K562 (cell line): ENCODE measurements around the gene HCN3. TPM values are rescaled to one million over a fixed set of nuclear protein-coding genes. Genes with fewer than 3 reads are reported as not detected.

Experiments used
- CREBBP ChIP-seq: IDR thresholded peaks from one replicate; pipeline ENCODE4 v1.6.1; 2012; ENCODE audit warnings: low read depth, mild to moderate bottlenecking, control low read depth, inconsistent platforms, low read length
- GABPB1 ChIP-seq: sonication (generic); formaldehyde crosslinking; IDR thresholded peaks from 2 replicates; pipeline ENCODE4 v1.8.0; 2022; ENCODE audit warnings: mild to moderate bottlenecking, missing genetic modification reagents
- HOMEZ ChIP-seq: fragments of 250-450 bp; sonication (Bioruptor Pico); IDR thresholded peaks from 2 replicates; pipeline ENCODE4 v1.4.0; 2020; ENCODE audit warnings: mild to moderate bottlenecking, moderate library complexity
- RBBP5 ChIP-seq: fragments of 200-600 bp; sonication (generic); IDR thresholded peaks from 2 replicates; pipeline ENCODE4 v1.6.1; 2012; ENCODE audit warnings: borderline replicate concordance, mild to moderate bottlenecking, low read length, control low read depth, inconsistent platforms; ENCODE audit not compliant: insufficient read depth, poor library complexity, severe bottlenecking
- RREB1 ChIP-seq: fragments of 250-450 bp; sonication (Bioruptor Pico); IDR thresholded peaks from 2 replicates; pipeline ENCODE4 v1.4.0; 2020
- SP2 ChIP-seq: IDR thresholded peaks from 2 replicates; pipeline ENCODE4 v1.6.1; 2011; ENCODE audit warnings: mild to moderate bottlenecking, low read depth, low read length, moderate library complexity; ENCODE audit not compliant: poor library complexity, severe bottlenecking; ENCODE audit errors: extremely low read depth
- SRSF9 ChIP-seq: fragments of 200-400 bp; formaldehyde crosslinking; IDR thresholded peaks from 2 replicates; pipeline ENCODE4 v1.6.1; 2017; ENCODE audit warnings: low read depth, low read length, borderline replicate concordance
- ZBTB17 ChIP-seq: fragments of 450-650 bp; formaldehyde crosslinking; IDR thresholded peaks from 2 replicates; pipeline ENCODE4 v1.4.0; 2020; ENCODE audit warnings: mild to moderate bottlenecking
- ZBTB34 ChIP-seq: fragments of 250-450 bp; sonication (Bioruptor Pico); IDR thresholded peaks from 2 replicates; pipeline ENCODE4 v1.8.0; 2021; ENCODE audit warnings: mild to moderate bottlenecking, moderate library complexity
- ZMIZ1 ChIP-seq, 2 experiments: fragments of 150-350 bp in 1 of 2; IDR thresholded peaks; 2 replicates each; pipeline ENCODE4 v1.6.1; 2012 to 2016; ENCODE audit warnings: low read depth in 2 of 2, low read length in 2 of 2, mild to moderate bottlenecking in 1 of 2, moderate library complexity in 1 of 2
- ZNF23 ChIP-seq: fragments of 250-450 bp; sonication (Bioruptor Pico); IDR thresholded peaks from 2 replicates; pipeline ENCODE4 v1.4.0; 2020; ENCODE audit warnings: mild to moderate bottlenecking
- ZNF561 ChIP-seq: fragments of 450-650 bp; formaldehyde crosslinking; conservative IDR thresholded peaks from 2 replicates; pipeline ENCODE4 v1.4.0; 2020; ENCODE audit warnings: mild to moderate bottlenecking, moderate library complexity
- polyA plus RNA-seq, 8 experiments: library from polyadenylated mRNA; depleted of rRNA in 4 of 8; stranded (reverse) in 5 of 8; unstranded in 3 of 8; fragments of >200 nt; fragmentation: Nextera tagmentation in 2 of 8; fragmentation: Illumina TruSeq in 1 of 8; extraction: Ambion mirVana in 2 of 8; extraction: Trizol in 1 of 8; gene quantifications; 2 replicates each; pipeline versions ENCODE4 v1.2.1 to v1.2.3, GENCODE V29; 2011 to 2014; ENCODE audit warnings: inconsistent platforms in 1 of 8, missing spikeins in 1 of 8
- total RNA-seq, 7 experiments: library from RNA; depleted of rRNA in 6 of 7; stranded (reverse); fragments of >200 nt in 6 of 7; fragmentation: Illumina TruSeq in 2 of 7; extraction: Trizol in 2 of 7; gene quantifications; 2 replicates each; pipeline versions ENCODE4 v1.2.1 to v1.2.3, GENCODE V29; 2011 to 2021; ENCODE audit warnings: low replicate concordance in 1 of 7

HCN3 gene
- total and polyA plus RNA-seq, 9 of the 15 experiments (the other 6 are each of a cell fraction or from before 2014, with no cell fraction given), result 0.91 to 9.7 (median 3.9) TPM

GRCh38 chr1:155273343-155274245, 3.7 kb upstream of the HCN3 start, which contains the start of gene CLK2 (continued):
- TF ChIP-seq RREB1 (CRISPR knock-in tag) (no peak), SP2 (no peak), ZNF23 (CRISPR knock-in tag) (no peak), ZMIZ1 (IDR thresholded peaks at IDR 0.05; ENCODE audit: low read depth in 2 of 2, low read length in 2 of 2) (no peak), ZNF561 (CRISPR knock-in tag) (no peak), GABPB1 (peak; percentile 64), HOMEZ (CRISPR knock-in tag) (no peak), RBBP5 (peak; percentile 80), CREBBP (no peak), SRSF9 (no peak), ZBTB34 (no peak), ZBTB17 (CRISPR knock-in tag) (no peak)
